ENCODE measurements around the gene CMTM5.

CMTM5 gene

GRCh38 chr14:23358553-23359166 lies 18.2 kb upstream of the CMTM5 start:
- no peak for DNase-seq

- no peak for DNase-seq
Measured at GRCh38 chr14:23359167-23359626, 17.6 kb upstream of the CMTM5 start.

GRCh38 chr14:23359722-23360447 lies 17.0 kb upstream of the CMTM5 start:
- DNase-seq: no peak

- no peak for DNase-seq
Measured at GRCh38 chr14:23360496-23360895, 16.4 kb upstream of the CMTM5 start.

GRCh38 chr14:23361320-23361719 lies 15.5 kb upstream of the CMTM5 start:
- DNase-seq: no peak

- no peak for DNase-seq
Measured at GRCh38 chr14:23361763-23362162, 15.1 kb upstream of the CMTM5 start.

GRCh38 chr14:23362200-23362599 lies 14.6 kb upstream of the CMTM5 start:
- DNase-seq: no peak

GRCh38 chr14:23364164-23365035 lies 12.4 kb upstream of the CMTM5 start:
- peak; percentile 97 for DNase-seq

GRCh38 chr14:23365036-23365731 lies 11.7 kb upstream of the CMTM5 start, which contains the start of gene EFS:
Gene EFS (minus strand): TSS chr14:23365172. CDS start chr14:23365025, 147 bp downstream.
- DNase-seq: no peak

GRCh38 chr14:23365732-23366425 lies 11.0 kb upstream of the CMTM5 start:
- DNase-seq: peak; percentile 89

- peak; percentile 78 for DNase-seq
Measured at GRCh38 chr14:23366426-23366921, 10.4 kb upstream of the CMTM5 start.

GRCh38 chr14:23370221-23370620 lies 6.6 kb upstream of the CMTM5 start:
- no peak for DNase-seq

- DNase-seq: no peak
Measured at GRCh38 chr14:23371865-23372264, 5.0 kb upstream of the CMTM5 start.

GRCh38 chr14:23372509-23372908 lies 4.3 kb upstream of the CMTM5 start, which contains the start of gene IL25:
Gene IL25 (plus strand): TSS chr14:23372809.
- DNase-seq: no peak

GRCh38 chr14:23373041-23373440 lies 3.8 kb upstream of the CMTM5 start:
- no peak for DNase-seq

GRCh38 chr14:23375527-23376251 lies 1.2 kb upstream of the CMTM5 start:
- DNase-seq: no peak

- no peak for DNase-seq
Measured at GRCh38 chr14:23377198-23377550, 328 bp downstream of the CMTM5 start.

- DNase-seq: no peak
Measured at GRCh38 chr14:23377573-23378563, 1.0 kb downstream of the CMTM5 start.

- DNase-seq: no peak
Measured at GRCh38 chr14:23378612-23379220, 1.9 kb downstream of the CMTM5 start.

Measured in DMS79 (cell line).